Measurements from ENCODE around the gene DTD1. TPM values are rescaled to one million over a fixed set of nuclear protein-coding genes. Genes with fewer than 3 reads are reported as not detected.

The DTD1 gene
- total RNA-seq, 1 donor from 2014 or later: 22.2 TPM

DNA sequence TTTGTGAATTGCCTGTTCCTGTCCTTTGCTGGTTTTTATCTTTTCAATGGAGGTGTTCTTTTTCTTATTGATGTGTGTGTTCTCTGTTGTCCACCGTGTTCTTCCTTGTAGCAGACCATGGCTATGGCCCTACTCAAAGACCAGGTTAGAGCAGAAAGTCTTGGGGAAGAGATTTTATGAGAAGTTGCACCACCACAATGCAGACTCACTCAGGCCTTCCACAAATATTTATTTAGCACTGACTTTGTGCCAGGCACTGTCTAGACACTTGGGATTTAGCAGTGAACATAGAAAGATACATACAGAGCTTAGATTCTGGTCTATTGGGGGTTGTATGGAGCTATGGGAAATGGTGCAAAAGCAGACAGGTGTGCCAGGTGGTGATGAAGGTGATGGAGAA is 98.8 kb downstream of the DTD1 start:
- Mint-ChIP-seq H3K9me3 (ENCODE audit: low read depth) (no peaks in the 10 kb centered on the region), H3K27me3 (ENCODE audit: low read depth) (no peaks in the 10 kb centered on the region), H3K4me3 (ENCODE audit: unreplicated experiment) (no peak overlapping the region), H3K4me1 (ENCODE audit: low read depth) (peaks cover 6% of the 10 kb centered on the region), H3K36me3 (ENCODE audit: low read depth) (no peaks in the 10 kb centered on the region), H3K27ac (ENCODE audit: unreplicated experiment) (no peak overlapping the region)
- DNase-seq (ENCODE audit: low spot score): no peak
- TF ChIP-seq, protein P1, sequence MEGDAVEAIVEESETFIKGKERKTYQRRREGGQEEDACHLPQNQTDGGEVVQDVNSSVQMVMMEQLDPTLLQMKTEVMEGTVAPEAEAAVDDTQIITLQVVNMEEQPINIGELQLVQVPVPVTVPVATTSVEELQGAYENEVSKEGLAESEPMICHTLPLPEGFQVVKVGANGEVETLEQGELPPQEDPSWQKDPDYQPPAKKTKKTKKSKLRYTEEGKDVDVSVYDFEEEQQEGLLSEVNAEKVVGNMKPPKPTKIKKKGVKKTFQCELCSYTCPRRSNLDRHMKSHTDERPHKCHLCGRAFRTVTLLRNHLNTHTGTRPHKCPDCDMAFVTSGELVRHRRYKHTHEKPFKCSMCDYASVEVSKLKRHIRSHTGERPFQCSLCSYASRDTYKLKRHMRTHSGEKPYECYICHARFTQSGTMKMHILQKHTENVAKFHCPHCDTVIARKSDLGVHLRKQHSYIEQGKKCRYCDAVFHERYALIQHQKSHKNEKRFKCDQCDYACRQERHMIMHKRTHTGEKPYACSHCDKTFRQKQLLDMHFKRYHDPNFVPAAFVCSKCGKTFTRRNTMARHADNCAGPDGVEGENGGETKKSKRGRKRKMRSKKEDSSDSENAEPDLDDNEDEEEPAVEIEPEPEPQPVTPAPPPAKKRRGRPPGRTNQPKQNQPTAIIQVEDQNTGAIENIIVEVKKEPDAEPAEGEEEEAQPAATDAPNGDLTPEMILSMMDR (IDR thresholded peaks at IDR 0.05): no peak

DNA sequence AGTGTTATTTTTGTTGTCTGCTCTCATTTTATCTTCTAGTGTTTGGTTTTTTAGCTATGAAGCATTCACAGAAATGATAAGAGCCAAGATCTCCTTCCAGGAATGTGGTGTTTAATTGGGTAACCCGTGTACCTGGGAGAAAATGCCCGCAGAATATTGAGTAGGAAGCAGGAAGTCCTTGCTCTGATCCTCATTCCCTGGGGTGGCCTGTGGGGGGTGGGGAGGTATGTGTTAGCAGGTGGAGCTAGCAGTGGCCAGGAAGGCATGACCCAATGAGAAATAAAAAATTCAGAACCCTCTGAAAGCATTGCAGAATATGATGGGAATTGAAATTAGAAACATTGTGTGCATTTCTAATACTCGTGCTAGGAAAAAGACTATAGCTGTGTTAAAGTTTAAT is 100.8 kb downstream of the DTD1 start:
- TF ChIP-seq, protein P1 (IDR thresholded peaks at IDR 0.05): no peak
- no peak for DNase-seq (ENCODE audit: low spot score)
- Mint-ChIP-seq H3K36me3 (ENCODE audit: low read depth) (no peaks in the 10 kb centered on the region), H3K27me3 (ENCODE audit: low read depth) (no peaks in the 10 kb centered on the region), H3K4me3 (ENCODE audit: unreplicated experiment) (no peak overlapping the region), H3K27ac (ENCODE audit: unreplicated experiment) (no peak overlapping the region), H3K4me1 (ENCODE audit: low read depth) (peaks cover 14% of the 10 kb centered on the region), H3K9me3 (ENCODE audit: low read depth) (no peaks in the 10 kb centered on the region)

DNA sequence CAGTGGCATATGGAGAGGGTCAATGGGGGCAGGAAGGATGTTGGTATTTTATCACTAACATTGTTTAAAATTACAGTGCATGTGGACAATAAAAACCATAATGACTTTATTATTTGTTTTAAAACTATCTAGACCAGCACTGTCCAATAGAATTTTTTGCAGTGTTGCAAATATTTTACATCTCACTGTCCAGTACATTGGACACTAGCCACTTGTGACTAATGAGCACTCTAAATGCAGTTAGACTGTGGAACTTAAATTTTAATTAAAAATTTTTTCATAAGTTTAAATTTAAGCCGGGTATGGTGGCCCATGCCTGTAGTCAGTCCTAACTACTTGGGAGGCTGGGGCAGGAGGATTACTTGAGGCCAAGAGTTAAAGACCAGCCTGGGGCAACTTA is 101.7 kb downstream of the DTD1 start:
- Mint-ChIP-seq H3K9me3 (ENCODE audit: low read depth) (no peaks in the 10 kb centered on the region), H3K36me3 (ENCODE audit: low read depth) (no peaks in the 10 kb centered on the region), H3K4me3 (ENCODE audit: unreplicated experiment) (no peak overlapping the region), H3K4me1 (ENCODE audit: low read depth) (peaks cover 14% of the 10 kb centered on the region), H3K27ac (ENCODE audit: unreplicated experiment) (no peak overlapping the region), H3K27me3 (ENCODE audit: low read depth) (no peaks in the 10 kb centered on the region)
- TF ChIP-seq, protein P1 (IDR thresholded peaks at IDR 0.05): no peak
- no peak for DNase-seq (ENCODE audit: low spot score)

DNA sequence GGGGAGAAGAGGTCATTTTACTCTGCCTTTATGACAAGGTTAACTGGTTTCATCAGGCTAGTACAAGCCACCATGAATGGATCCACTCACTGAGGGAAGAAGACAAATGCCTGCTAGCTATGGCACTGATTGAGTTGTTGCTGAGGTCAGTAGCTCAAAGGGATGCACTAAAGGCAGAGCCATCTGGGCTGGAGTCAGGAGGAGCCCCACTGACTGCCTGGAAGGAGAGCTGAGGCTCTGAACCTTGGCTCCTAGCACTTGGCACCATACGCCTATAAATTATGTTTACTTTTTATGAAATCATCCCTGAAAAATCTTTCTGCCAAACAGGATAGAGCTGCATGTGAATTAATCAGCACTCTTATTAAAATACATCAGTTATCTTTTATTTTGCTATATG is 104.6 kb downstream of the DTD1 start:
- no peaks in the 10 kb centered on the region for H3K9me3 Mint-ChIP-seq (ENCODE audit: low read depth)
- no peak overlapping the region for H3K4me3 Mint-ChIP-seq (ENCODE audit: unreplicated experiment)
- peaks cover 7% of the 10 kb centered on the region for H3K4me1 Mint-ChIP-seq (ENCODE audit: low read depth)
- no peak for DNase-seq (ENCODE audit: low spot score)
- TF ChIP-seq, protein P1 (IDR thresholded peaks at IDR 0.05): no peak
- H3K27ac Mint-ChIP-seq (ENCODE audit: unreplicated experiment): no peak overlapping the region
- H3K36me3 Mint-ChIP-seq (ENCODE audit: low read depth): no peaks in the 10 kb centered on the region
- no peaks in the 10 kb centered on the region for H3K27me3 Mint-ChIP-seq (ENCODE audit: low read depth)

DNA sequence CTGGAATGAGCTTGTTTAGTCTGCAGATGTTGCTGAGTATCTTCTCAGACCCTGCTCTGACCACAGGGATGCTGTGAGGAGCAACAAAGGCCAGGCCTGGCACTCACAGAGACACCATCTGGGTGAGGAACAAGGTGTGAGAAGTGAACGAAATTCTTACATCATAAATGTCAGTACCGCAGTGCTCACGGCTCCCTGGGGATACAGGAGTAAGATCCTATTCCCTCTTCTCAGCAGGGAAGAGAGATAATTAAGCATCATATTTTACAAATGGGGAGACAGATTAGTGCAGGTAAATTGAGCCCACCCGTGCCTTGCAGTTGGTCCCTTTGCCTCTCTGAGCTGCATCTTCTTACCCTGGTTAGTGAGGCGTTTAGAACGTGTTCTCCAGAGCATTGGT is 106.2 kb downstream of the DTD1 start:
- no peak overlapping the region for H3K4me3 Mint-ChIP-seq (ENCODE audit: unreplicated experiment)
- no peak for DNase-seq (ENCODE audit: low spot score)
- TF ChIP-seq, protein P1 (IDR thresholded peaks at IDR 0.05): no peak
- H3K9me3 Mint-ChIP-seq (ENCODE audit: low read depth): no peaks in the 10 kb centered on the region
- H3K36me3 Mint-ChIP-seq (ENCODE audit: low read depth): no peaks in the 10 kb centered on the region
- H3K4me1 Mint-ChIP-seq (ENCODE audit: low read depth): peaks cover 7% of the 10 kb centered on the region
- H3K27me3 Mint-ChIP-seq (ENCODE audit: low read depth): no peaks in the 10 kb centered on the region
- no peak overlapping the region for H3K27ac Mint-ChIP-seq (ENCODE audit: unreplicated experiment)

Data from chondrocyte (in vitro differentiated cells).